Islet of Langerhans (tissue), 1 donor: Measurements from ENCODE around the gene SCART1.
"Not testable (repeated sequence)": the region's sequence is repeated elsewhere in the genome, so short reads cannot be mapped to it uniquely, and the experiment has no call there.

Experiments used
- FAIRE-seq: peaks from one replicate; lab custom pipeline; 2011; peaks lifted over from hg19 to GRCh38; lab: Jason Lieb, UNC

The SCART1 gene

GRCh38 chr10:133456041-133456951 lies 2.6 kb downstream of the SCART1 start:
- no peak for FAIRE-seq

- no peak for FAIRE-seq
These were observed 3.5 kb downstream of the SCART1 start for GRCh38 chr10:133457100-133457841.

- FAIRE-seq: no peak
These were observed 4.4 kb downstream of the SCART1 start for GRCh38 chr10:133458021-133458709.

- FAIRE-seq: no peak
These were observed 5.1 kb downstream of the SCART1 start for GRCh38 chr10:133458710-133459453.

GRCh38 chr10:133459454-133460207 lies 5.9 kb downstream of the SCART1 start:
- FAIRE-seq: no peak

- no peak for FAIRE-seq
These were observed 6.5 kb downstream of the SCART1 start for GRCh38 chr10:133460208-133460769.

DNA sequence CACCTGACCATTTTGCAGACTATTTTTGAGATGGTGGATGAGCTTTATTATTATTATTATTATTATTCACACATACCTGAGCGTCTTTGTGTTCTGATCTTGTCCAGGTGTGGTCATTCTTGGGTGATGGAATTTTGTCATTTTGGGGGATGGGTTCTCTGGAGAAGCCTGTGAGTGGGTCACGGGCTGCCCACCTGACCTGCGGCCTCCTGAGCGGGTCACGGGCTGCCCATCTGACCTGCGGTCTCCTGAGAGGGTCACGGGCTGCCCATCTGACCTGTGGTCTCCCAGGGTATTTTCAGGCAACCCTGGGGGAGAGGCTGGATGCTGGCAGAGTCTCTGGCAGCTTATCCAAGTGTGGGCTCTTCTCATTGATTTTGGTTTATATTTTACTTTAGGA lies 7.3 kb downstream of the SCART1 start:
- FAIRE-seq: no peak

- FAIRE-seq: no peak
These were observed 8.1 kb downstream of the SCART1 start for GRCh38 chr10:133461841-133462240.

- FAIRE-seq: no peak
These were observed 9.0 kb downstream of the SCART1 start for GRCh38 chr10:133462512-133463305.

DNA sequence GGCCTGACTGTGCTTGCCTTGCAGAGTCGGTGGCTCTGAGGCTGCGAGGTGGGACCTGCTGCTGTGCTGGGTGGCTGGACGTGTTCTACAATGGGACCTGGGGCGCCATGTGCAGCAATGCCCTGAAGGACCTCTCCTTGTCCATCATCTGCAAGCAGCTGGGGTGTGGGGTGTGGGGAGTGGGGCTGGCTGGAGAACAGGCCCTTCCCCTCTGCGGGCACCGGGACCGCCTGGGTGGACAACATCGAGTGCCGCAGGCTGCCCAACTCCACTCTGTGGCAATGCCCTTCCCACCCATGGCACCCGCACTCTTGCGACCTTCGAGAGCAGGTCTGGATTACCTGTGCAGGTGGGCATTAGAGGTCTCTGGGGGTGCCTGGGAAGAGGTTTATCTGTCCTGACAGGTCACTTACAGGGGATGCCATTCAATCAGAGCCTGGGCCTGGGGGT lies 10.9 kb downstream of the SCART1 start:
- FAIRE-seq: no peak

DNA sequence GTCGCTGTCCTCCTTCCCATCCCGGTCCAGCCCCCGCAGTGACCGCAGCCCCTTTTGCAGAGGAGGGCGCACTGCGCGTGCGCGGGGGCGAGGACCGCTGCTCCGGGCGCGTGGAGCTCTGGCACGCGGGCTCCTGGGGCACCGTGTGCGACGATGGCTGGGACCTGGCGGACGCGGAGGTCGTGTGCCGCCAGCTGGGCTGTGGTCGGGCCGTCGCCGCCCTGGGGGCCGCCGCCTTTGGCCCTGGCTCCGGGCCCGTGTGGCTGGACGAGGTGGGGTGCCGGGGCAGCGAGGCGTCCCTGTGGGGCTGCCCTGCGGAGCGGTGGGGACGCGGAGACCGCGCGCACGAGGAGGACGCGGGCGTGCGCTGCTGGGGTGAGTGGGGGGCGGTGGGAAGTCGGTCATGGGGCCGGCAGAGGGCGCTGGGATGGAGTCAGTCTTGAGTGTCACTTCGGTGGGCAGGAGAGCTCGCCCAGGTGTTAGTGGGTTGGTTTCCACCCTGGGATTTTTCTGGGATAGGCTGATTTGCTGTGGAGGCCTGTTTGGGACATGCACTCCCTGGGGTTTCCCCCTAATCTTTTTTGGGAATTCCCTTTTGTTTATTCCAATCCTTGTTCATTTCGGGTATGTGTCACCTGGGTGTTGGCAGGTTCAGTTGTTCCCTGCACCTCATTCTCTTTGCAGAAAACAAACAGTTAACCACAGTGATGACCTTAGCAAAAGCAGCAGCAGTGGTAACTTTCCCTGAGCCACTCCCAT lies 11.6 kb downstream of the SCART1 start:
- no peak for FAIRE-seq

GRCh38 chr10:133465950-133466474 lies 12.3 kb downstream of the SCART1 start:
- FAIRE-seq: no peak

GRCh38 chr10:133466683-133467275 lies 13.0 kb downstream of the SCART1 start:
- no peak for FAIRE-seq

DNA sequence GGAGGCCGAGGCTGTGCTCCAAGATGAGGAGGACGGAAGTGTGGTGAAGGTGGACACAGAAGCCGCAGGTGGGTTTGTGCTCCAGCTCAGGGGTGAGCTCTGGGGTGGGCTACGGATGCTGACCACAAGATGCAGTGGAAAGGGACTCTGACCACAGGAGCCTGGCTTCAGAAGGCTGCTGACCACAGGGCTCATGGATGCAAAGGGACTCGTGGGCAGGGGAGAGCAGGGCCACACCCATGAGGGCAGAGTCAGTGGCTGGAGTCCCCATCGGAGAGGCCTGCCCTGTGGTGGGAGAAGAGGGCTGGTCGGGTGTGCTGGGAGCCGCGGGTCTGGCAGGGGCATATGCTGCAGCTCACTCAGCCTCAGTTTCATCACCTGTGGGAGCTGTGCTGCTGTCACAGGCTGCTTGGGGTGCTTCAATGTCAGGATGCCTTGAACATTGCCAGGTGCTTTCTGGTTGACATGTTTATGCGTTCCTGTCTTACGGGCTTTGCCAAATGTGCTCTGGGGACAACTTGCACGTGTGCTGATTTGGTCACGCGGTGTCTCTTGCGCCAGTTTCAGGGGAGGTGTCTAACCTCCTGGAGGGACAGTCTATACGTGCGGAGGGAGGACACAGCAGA lies 13.7 kb downstream of the SCART1 start:
- FAIRE-seq: no peak

GRCh38 chr10:133469205-133469604 lies 15.5 kb downstream of the SCART1 start:
- FAIRE-seq: not testable (repeated sequence)

DNA sequence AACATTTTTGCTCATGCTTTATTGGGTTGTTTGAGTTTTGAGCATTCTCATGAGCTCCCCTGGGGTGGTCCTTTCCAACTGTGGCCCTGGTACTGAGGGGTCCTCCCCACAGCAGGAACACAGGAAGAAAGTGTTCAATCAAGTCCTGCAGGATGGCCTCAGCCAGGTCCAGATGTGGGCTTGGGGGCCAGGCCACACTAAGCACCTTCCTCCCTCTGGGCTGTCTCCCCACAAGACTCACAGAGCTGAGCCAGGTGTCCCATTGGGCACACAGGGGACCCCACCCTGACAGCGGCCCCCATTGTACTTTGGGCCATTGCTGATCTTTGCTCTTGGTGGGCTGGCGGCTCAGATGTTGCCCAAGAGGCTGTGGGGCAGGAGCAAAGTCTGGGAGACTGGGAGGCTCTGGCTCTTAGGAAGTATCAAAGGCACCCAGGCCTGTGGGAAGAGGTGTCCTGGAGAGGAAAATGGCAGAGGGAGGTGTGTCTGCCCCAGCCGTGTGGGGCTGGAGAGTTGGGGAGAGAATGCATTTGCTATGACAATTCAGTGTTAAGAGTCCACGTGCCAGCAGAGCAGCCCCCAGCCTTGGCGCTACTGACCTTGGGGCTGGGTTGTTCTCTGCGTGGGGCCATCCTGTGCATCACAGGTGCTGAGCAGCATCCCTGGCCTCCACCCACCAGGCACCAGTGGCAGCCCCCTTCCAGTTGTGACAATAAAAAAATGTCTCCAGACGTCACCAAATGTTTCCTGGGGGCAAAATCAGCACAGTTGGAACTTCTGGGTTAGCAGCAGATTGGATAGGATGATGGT lies 17.8 kb downstream of the SCART1 start:
- no peak for FAIRE-seq

- FAIRE-seq: no peak
These were observed 19.5 kb downstream of the SCART1 start for GRCh38 chr10:133473270-133473669.
